ENCODE measurements around the gene CAPZA1.

DNA sequence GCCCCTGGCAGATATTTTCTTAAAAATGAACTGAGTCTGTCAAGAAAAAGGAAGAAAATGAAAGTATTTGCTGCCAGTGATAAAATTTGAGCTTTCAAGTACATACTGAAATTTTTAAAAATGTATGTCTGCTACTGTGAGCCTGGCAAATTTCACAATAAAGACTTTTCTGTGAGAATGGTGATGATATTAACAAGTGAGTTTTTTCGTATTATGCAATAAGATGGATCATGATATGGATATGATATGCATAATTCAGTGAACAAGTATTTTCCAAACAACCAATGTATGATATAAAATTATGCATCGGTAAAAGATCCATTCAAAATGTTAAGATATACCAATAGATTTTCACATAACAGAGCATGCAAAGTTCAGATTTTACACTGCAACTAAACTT is 16.6 kb upstream of the CAPZA1 start:
- TF ChIP-seq, protein P1, sequence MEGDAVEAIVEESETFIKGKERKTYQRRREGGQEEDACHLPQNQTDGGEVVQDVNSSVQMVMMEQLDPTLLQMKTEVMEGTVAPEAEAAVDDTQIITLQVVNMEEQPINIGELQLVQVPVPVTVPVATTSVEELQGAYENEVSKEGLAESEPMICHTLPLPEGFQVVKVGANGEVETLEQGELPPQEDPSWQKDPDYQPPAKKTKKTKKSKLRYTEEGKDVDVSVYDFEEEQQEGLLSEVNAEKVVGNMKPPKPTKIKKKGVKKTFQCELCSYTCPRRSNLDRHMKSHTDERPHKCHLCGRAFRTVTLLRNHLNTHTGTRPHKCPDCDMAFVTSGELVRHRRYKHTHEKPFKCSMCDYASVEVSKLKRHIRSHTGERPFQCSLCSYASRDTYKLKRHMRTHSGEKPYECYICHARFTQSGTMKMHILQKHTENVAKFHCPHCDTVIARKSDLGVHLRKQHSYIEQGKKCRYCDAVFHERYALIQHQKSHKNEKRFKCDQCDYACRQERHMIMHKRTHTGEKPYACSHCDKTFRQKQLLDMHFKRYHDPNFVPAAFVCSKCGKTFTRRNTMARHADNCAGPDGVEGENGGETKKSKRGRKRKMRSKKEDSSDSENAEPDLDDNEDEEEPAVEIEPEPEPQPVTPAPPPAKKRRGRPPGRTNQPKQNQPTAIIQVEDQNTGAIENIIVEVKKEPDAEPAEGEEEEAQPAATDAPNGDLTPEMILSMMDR (IDR thresholded peaks at IDR 0.05) = no peak
- TF ChIP-seq POLR2A (IDR thresholded peaks at IDR 0.05) = no peak

Data from adrenal gland (tissue), 5 donors.